Measurements from ENCODE around the gene HES2. TPM values are rescaled to one million over a fixed set of nuclear protein-coding genes. Genes with fewer than 3 reads are reported as not detected.

Gene HES2
- total and polyA plus RNA-seq, 7 experiments from 2014 or later: 0.56 TPM; not detected in 6

DNA sequence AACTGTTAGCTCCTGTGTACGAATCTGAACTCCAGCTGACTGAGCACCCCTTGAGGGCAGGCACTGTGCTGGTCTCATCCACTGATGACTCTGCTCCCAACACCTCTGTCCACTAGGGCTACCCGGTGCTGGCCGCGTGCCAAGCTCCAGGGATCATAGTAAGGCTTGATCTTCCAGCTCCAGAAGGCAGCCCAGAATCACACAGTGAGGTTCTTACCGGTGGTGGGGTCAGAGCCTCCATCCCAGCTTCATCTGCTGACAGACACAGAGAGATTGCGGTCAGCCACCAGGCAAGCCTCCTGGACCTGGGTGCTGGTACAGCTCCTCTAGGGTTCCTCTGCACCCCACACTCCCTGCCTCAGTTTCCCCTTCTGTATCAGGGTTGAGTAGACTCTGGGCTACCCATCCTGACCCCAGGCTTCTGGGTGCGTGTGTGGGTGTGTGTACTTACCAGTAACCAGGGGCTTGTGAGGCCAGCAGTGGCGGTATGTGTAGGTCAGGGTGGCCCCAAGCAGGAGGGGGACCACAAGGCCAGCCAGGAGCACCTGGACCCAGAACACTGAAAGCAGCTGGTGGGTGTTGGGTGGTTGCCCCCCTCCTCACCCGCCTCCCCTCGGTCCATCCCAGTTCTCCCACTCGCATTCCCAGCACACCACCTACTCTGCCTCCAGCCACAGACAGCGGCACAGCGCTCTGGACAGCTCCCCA is 42.8 kb upstream of the HES2 start:
- H3K4me3 Mint-ChIP-seq: peak overlapping the region; percentile 33 to 98 (median 79)
- peak overlapping the region; percentile 88 to 99 (median 96) for H3K27ac Mint-ChIP-seq
- CTCF ChIA-PET: interaction anchor here (0.9 to 1.4 kb wide), 2 partner anchors 8 to 16 kb away, joined by 4 to 8 read pairs; no protein-coding TSS in a partner anchor
- no peaks in the 10 kb centered on the region for H3K9me3 Mint-ChIP-seq
- peaks cover 0 to 3% (median 0%) of the 10 kb centered on the region in 5 donors for H3K27me3 Mint-ChIP-seq
- POLR2A ChIA-PET: interaction anchor here (0.6 to 11.7 kb wide), 9 partner anchors 9 to 229 kb away, joined by 3 to 165 read pairs (median 4); partner anchors contain the start of gene NOL9
- Histone ChIP-seq H3K4me3 (ENCODE audit: low read length) (no peak overlapping the region), H3K9me3 (ENCODE audit: control insufficient read depth in 2 of 3, low read length in 3 of 3) (no peaks in the 10 kb centered on the region), H3K27ac (ENCODE audit: low read depth, low read length) (peak overlapping the region; percentile 99), H3K4me1 (ENCODE audit: control insufficient read depth in 2 of 2, insufficient read depth in 2 of 2, low read length in 2 of 2) (peaks cover 31 to 54% of the 10 kb centered on the region in 2 donors), H3K36me3 (ENCODE audit: control insufficient read depth in 2 of 3, insufficient read depth in 3 of 3, low read length in 3 of 3) (peaks cover 9 to 43% (median 12%) of the 10 kb centered on the region in 3 experiments), H3K27me3 (ENCODE audit: control insufficient read depth in 2 of 2, insufficient read depth in 2 of 2, low read length in 2 of 2) (no peaks in the 10 kb centered on the region)
- peaks cover 26 to 59% (median 53%) of the 10 kb centered on the region in 7 donors for H3K4me1 Mint-ChIP-seq
- intact Hi-C loops (cut with micrococcal nuclease): loop anchor here in 1 of 2 donors (10.0 kb wide), 1 partner anchor 322 kb away; the partner anchor contains the start of gene CAMTA1
- H3K36me3 Mint-ChIP-seq: peaks cover 4 to 34% (median 17%) of the 10 kb centered on the region in 5 donors
- no peak for ATAC-seq
- no peak for DNase-seq

DNA sequence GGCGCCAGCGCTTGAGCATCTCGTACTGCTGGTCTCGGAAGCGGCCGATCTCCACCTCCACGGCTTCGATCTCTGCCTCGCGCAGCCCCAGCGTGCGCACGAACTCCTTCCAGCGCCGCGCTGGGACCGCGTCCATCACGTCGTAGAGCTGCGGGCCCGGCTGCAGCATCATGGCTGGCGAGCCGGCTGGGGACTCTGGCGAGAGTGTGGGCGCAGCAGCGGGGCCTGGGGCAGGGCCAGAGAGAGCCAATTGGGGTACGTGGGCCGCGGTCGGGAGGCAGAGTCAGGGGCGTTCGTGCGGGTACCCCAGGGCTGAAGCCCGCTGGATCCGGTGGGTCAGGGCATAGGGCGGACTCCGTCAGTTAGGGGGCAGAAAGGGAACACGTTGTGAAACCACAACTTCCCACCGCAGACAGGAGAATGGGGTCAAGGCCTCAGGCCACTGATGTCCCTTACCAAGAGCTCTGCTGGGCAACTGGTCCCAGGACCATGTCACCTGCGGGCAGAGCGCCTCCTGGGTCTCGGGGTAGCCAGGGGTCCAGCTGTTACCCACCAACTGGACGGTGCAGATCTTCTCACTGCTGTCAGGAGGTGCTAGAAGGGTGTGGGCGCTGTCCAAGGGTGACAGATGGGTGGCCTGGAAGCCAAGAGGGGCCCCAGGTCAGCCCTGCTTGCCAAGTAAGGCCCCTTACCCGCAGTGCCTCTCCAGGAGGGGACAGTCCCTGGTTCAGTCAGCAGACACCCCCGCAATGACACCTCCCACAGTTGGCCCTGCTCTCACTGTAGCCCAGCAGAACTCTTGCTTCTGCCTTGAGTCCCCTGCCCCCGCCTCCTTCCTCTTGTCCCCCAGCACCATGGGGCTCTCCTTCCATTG is 42.1 kb upstream of the HES2 start:
- Histone ChIP-seq H3K4me1 (ENCODE audit: control insufficient read depth in 2 of 2, insufficient read depth in 2 of 2, low read length in 2 of 2) (peaks cover 31 to 53% of the 10 kb centered on the region in 2 donors), H3K27ac (ENCODE audit: low read depth, low read length) (peak overlapping the region; percentile 99), H3K4me3 (ENCODE audit: low read length) (no peak overlapping the region), H3K9me3 (ENCODE audit: control insufficient read depth in 2 of 3, low read length in 3 of 3) (no peaks in the 10 kb centered on the region), H3K36me3 (ENCODE audit: control insufficient read depth in 2 of 3, insufficient read depth in 3 of 3, low read length in 3 of 3) (peaks cover 9 to 43% (median 12%) of the 10 kb centered on the region in 3 experiments), H3K27me3 (ENCODE audit: control insufficient read depth in 2 of 2, insufficient read depth in 2 of 2, low read length in 2 of 2) (no peaks in the 10 kb centered on the region)
- Mint-ChIP-seq H3K36me3 (peaks cover 4 to 37% (median 17%) of the 10 kb centered on the region in 5 donors), H3K27me3 (peaks cover 0 to 9% (median 7%) of the 10 kb centered on the region in 5 donors), H3K4me3 (peak overlapping the region; percentile 28 to 96 (median 79)), H3K9me3 (no peaks in the 10 kb centered on the region), H3K27ac (peak overlapping the region; percentile 88 to 99 (median 96)), H3K4me1 (peaks cover 32 to 62% (median 55%) of the 10 kb centered on the region in 7 donors)
- DNase-seq: no peak
- ChIA-PET POLR2A (interaction anchor here (0.6 to 11.7 kb wide), 10 partner anchors 9 to 229 kb away, joined by 3 to 165 read pairs (median 4); partner anchors contain the start of gene NOL9), CTCF (interaction anchor here (0.9 kb wide), 1 partner anchor 17 kb away, joined by 4 read pairs; no protein-coding TSS in a partner anchor)
- ATAC-seq: no peak
- intact Hi-C loops (cut with micrococcal nuclease): loop anchor here in 1 of 2 donors (10.0 kb wide), 1 partner anchor 323 kb away; the partner anchor contains the start of gene CAMTA1

DNA sequence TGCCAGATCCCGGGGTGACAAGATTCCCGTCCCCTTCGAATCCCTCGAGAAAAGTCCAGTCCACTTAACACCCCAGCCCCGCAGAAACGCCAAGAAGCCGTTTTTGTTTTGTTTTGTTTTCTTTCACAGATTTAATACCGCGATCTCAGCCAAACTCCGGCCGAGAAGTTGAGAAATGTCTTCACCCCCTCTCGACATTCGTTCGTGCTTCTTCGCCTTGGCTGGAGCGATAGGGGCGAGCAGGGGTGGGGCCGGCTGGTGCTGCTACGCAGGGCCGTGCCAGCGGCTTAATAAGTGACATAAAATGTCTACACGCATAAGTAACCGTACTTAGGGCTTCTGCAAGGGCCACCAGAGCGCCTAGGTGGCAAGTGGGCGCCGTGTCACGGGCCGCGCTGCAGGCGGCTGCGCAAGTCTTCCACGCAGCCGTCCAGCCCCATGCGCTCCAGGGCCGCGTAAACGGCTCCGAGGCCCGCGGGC is 41.4 kb upstream of the HES2 start:
- ATAC-seq: no peak
- CTCF ChIA-PET: interaction anchor here (1.1 to 1.4 kb wide), 2 partner anchors 12 to 15 kb away, joined by 5 to 8 read pairs; no protein-coding TSS in a partner anchor
- no peaks in the 10 kb centered on the region for H3K9me3 ChIP-seq (ENCODE audit: control insufficient read depth in 2 of 3, low read length in 3 of 3)
- POLR2A ChIA-PET: interaction anchor here (0.6 to 11.7 kb wide), 20 partner anchors 9 to 151 kb away, joined by 3 to 165 read pairs (median 6); partner anchors contain the start of genes ACOT7, NOL9, TAS1R1 and ZBTB48
- Mint-ChIP-seq H3K4me1 (peaks cover 34 to 64% (median 56%) of the 10 kb centered on the region in 7 donors), H3K9me3 (no peaks in the 10 kb centered on the region), H3K4me3 (peak overlapping the region; percentile 88 to 96 (median 94)), H3K36me3 (peaks cover 4 to 38% (median 17%) of the 10 kb centered on the region in 5 donors), H3K27me3 (peaks cover 0 to 14% (median 12%) of the 10 kb centered on the region in 5 donors), H3K27ac (peak overlapping the region; percentile 92 to 99 (median 98))
- H3K36me3 ChIP-seq (ENCODE audit: control insufficient read depth in 2 of 3, insufficient read depth in 3 of 3, low read length in 3 of 3): peaks cover 9 to 43% (median 12%) of the 10 kb centered on the region in 3 experiments
- DNase-seq: no peak
- H3K4me1 ChIP-seq (ENCODE audit: control insufficient read depth in 2 of 2, insufficient read depth in 2 of 2, low read length in 2 of 2): peaks cover 31 to 47% of the 10 kb centered on the region in 2 donors
- intact Hi-C loops (cut with micrococcal nuclease): loop anchor here in 1 of 2 donors (10.0 kb wide), 1 partner anchor 324 kb away; the partner anchor contains the start of gene CAMTA1
- H3K27me3 ChIP-seq (ENCODE audit: control insufficient read depth in 2 of 2, insufficient read depth in 2 of 2, low read length in 2 of 2): no peaks in the 10 kb centered on the region
- peak overlapping the region; percentile 99 for H3K27ac ChIP-seq (ENCODE audit: low read depth, low read length)
- peak overlapping the region; percentile 71 for H3K4me3 ChIP-seq (ENCODE audit: low read length)

DNA sequence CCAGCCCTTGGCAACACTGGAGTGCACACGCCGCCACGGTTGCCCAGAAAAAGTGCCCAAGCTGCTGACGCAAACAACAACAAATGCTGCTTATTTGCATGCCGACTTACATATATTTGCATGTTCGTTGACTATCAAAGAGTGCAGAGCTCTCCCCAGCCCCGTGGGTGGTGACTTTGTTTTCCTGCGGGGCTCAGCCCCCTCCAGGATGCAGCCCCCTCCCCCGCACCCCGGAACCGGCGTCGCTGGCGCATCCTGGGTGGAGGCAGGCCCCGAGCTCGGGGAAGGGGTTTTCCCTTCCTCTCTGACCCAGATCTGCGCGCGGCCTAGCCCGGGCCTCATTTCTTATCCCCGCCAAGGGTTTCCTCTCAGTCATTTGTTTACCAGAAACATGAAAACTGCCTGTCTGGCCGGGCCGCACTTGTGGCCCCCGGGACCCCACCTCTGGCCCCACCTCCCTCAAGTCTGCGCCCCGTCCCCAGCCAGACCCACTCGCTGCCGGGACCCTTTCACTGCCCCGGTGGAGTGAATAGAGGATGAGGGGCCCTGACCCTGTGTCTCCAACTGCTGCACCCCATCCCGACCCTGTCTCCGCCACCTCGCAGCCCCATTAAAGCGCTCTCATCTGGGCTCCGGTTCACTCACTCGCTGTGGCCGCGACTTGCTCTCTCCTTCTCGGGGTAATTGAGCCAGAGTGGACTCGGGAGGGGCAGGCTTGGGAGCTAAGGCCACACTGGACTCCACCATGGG is 40.8 kb upstream of the HES2 start:
- ATAC-seq (peak; percentile 94), DNase-seq (peak; percentile 77 to 96 (median 94))
- Mint-ChIP-seq H3K27ac (peak overlapping the region; percentile 92 to 99 (median 98)), H3K9me3 (no peaks in the 10 kb centered on the region), H3K4me1 (peaks cover 34 to 64% (median 56%) of the 10 kb centered on the region in 7 donors), H3K27me3 (peaks cover 0 to 16% (median 12%) of the 10 kb centered on the region in 5 donors), H3K4me3 (peak overlapping the region; percentile 88 to 96 (median 94)), H3K36me3 (peaks cover 4 to 38% (median 17%) of the 10 kb centered on the region in 5 donors)
- Histone ChIP-seq H3K27me3 (ENCODE audit: control insufficient read depth in 2 of 2, insufficient read depth in 2 of 2, low read length in 2 of 2) (no peaks in the 10 kb centered on the region), H3K36me3 (ENCODE audit: control insufficient read depth in 2 of 3, insufficient read depth in 3 of 3, low read length in 3 of 3) (peaks cover 9 to 39% (median 12%) of the 10 kb centered on the region in 3 experiments), H3K4me3 (ENCODE audit: low read length) (peak overlapping the region; percentile 71), H3K4me1 (ENCODE audit: control insufficient read depth in 2 of 2, insufficient read depth in 2 of 2, low read length in 2 of 2) (peaks cover 31 to 47% of the 10 kb centered on the region in 2 donors), H3K27ac (ENCODE audit: low read depth, low read length) (peak overlapping the region; percentile 99), H3K9me3 (ENCODE audit: control insufficient read depth in 2 of 3, low read length in 3 of 3) (no peaks in the 10 kb centered on the region)
- POLR2A ChIA-PET: interaction anchor here (0.5 to 11.7 kb wide), 35 partner anchors 9 to 372 kb away, joined by 3 to 165 read pairs (median 5); partner anchors contain the start of genes ACOT7, CAMTA1, ESPN and NOL9
- CTCF ChIA-PET: interaction anchor here (0.7 to 2.1 kb wide), 14 partner anchors 10 to 186 kb away, joined by 3 to 8 read pairs (median 4); partner anchors contain the start of gene NOL9
- intact Hi-C loops (cut with micrococcal nuclease): loop anchor here in 1 of 2 donors (1.0 to 10.0 kb wide), 4 partner anchors 12 to 324 kb away; partner anchors contain the start of genes CAMTA1 and PHF13

DNA sequence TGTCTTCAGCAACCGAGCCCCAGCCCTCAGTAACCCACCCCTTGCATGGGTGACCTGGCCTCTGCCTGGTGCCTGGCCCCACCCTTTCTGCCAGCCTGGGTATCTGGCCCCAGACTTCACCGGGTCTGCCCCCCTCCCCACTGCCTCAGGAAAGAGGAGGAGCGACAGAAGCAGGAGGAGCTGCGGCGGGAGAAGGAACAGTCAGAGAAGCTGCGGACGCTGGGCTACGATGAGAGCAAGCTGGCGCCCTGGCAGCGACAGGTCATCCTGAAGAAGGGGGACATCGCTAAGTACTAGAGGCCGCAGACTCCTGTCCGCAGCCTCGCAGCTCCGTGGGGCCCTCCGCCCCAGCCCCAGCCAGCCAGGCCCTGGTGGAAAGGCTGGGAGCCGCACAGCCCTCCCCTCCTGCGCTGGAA is 40.1 kb upstream of the HES2 start:
- Histone ChIP-seq H3K9me3 (ENCODE audit: control insufficient read depth in 2 of 3, low read length in 3 of 3) (no peaks in the 10 kb centered on the region), H3K36me3 (ENCODE audit: control insufficient read depth in 2 of 3, insufficient read depth in 3 of 3, low read length in 3 of 3) (peaks cover 9 to 36% (median 12%) of the 10 kb centered on the region in 3 experiments), H3K4me3 (ENCODE audit: low read length) (peak overlapping the region; percentile 71), H3K4me1 (ENCODE audit: control insufficient read depth in 2 of 2, insufficient read depth in 2 of 2, low read length in 2 of 2) (peaks cover 30 to 46% of the 10 kb centered on the region in 2 donors), H3K27me3 (ENCODE audit: control insufficient read depth in 2 of 2, insufficient read depth in 2 of 2, low read length in 2 of 2) (no peaks in the 10 kb centered on the region), H3K27ac (ENCODE audit: low read depth, low read length) (peak overlapping the region; percentile 99)
- Mint-ChIP-seq H3K27me3 (peaks cover 0 to 17% (median 12%) of the 10 kb centered on the region in 5 donors), H3K4me3 (peak overlapping the region; percentile 88 to 96 (median 94)), H3K27ac (peak overlapping the region; percentile 92 to 99 (median 98)), H3K9me3 (no peaks in the 10 kb centered on the region), H3K4me1 (peaks cover 34 to 64% (median 56%) of the 10 kb centered on the region in 7 donors), H3K36me3 (peaks cover 4 to 38% (median 17%) of the 10 kb centered on the region in 5 donors)
- intact Hi-C loops (cut with micrococcal nuclease): loop anchor here in 1 of 2 donors (1.0 to 10.0 kb wide), 4 partner anchors 12 to 325 kb away; partner anchors contain the start of genes CAMTA1 and PHF13
- DNase-seq (peak in 7 of 9 donors; percentile 48 to 74 (median 56)), ATAC-seq (peak; percentile 42)
- ChIA-PET CTCF (interaction anchor here (0.7 to 2.1 kb wide), 15 partner anchors 9 to 186 kb away, joined by 3 to 8 read pairs (median 4); partner anchors contain the start of gene NOL9), POLR2A (interaction anchor here (0.5 to 11.7 kb wide), 34 partner anchors 9 to 372 kb away, joined by 3 to 165 read pairs (median 5); partner anchors contain the start of genes ACOT7, CAMTA1, ESPN and NOL9)
